Measurements from ENCODE around the gene MKLN1. TPM values are rescaled to one million over a fixed set of nuclear protein-coding genes. Genes with fewer than 3 reads are reported as not detected.

The MKLN1 gene
- total RNA-seq, result 61.4 TPM

GRCh38 chr7:131327626-131328376, at the start of gene MKLN1:
TSS of gene MKLN1 (plus strand) at chr7:131327876. CDS start at chr7:131327900, 24 bp downstream.

Other genes with a start within 250 kb of the MKLN1 start
- 13.8 TPM for gene PODXL, start 228.8 kb downstream of the MKLN1 start, total RNA-seq